GM23338 (cell line): ENCODE measurements around the gene CUTC. TPM values are rescaled to one million over a fixed set of nuclear protein-coding genes. Genes with fewer than 3 reads are reported as not detected.

ENCODE experiments used
- ATAC-seq: fragments of 200-7000 bp; cut with Tn5 transposase; 3 replicates; pipeline ENCODE4 v1.9.1; 2020
- DNase-seq: peaks from one replicate; pipeline ENCODE4 v3.0.0-alpha.2; 2015; ENCODE audit warnings: low spot score
- H2AFZ ChIP-seq: fragments of 200-600 bp; sonication (generic); 2 replicates; pipeline ENCODE4 v1.8.0; 2016; ENCODE audit warnings: antibody characterized with exemption, mild to moderate bottlenecking, moderate library complexity
- H3F3A ChIP-seq: fragments of 200-600 bp; sonication (generic); replicated peaks from 2 replicates; pipeline ENCODE4 v1.8.0; 2017; ENCODE audit warnings: antibody characterized with exemption, mixed run types, low read depth
- H3K27ac ChIP-seq: fragments of 200-600 bp; sonication (generic); 2 replicates; pipeline ENCODE4 v1.6.1; 2016; ENCODE audit warnings: low read depth
- H3K27me3 ChIP-seq: fragments of 200-600 bp; sonication (generic); 2 replicates; pipeline ENCODE4 v1.8.0; 2016; ENCODE audit warnings: mild to moderate bottlenecking, mixed run types, moderate library complexity; ENCODE audit not compliant: insufficient read depth
- H3K36me3 ChIP-seq: fragments of 200-600 bp; sonication (generic); 2 replicates; pipeline ENCODE4 v1.8.0; 2016; ENCODE audit warnings: mild to moderate bottlenecking; ENCODE audit not compliant: insufficient read depth
- H3K4me1 ChIP-seq: fragments of 200-600 bp; sonication (generic); 2 replicates; pipeline ENCODE4 v1.8.0; 2016; ENCODE audit warnings: mild to moderate bottlenecking, moderate library complexity; ENCODE audit not compliant: insufficient read depth
- H3K4me2 ChIP-seq: fragments of 200-600 bp; sonication (generic); 2 replicates; pipeline ENCODE4 v1.7.1; 2017; ENCODE audit warnings: mixed run types
- H3K4me3 ChIP-seq: fragments of 200-600 bp; sonication (generic); 2 replicates; pipeline ENCODE4 v1.6.1; 2016; ENCODE audit warnings: mixed run types
- H3K79me2 ChIP-seq: fragments of 200-600 bp; sonication (generic); replicated peaks from 2 replicates; pipeline ENCODE4 v1.8.0; 2017; ENCODE audit warnings: mild to moderate bottlenecking; ENCODE audit not compliant: insufficient read depth
- H3K9me2 ChIP-seq: fragments of 200-600 bp; sonication (generic); 2 replicates; pipeline ENCODE4 v1.8.0; 2017; ENCODE audit not compliant: insufficient read depth
- H4K20me1 ChIP-seq: fragments of 200-600 bp; sonication (generic); replicated peaks from 2 replicates; pipeline ENCODE4 v1.8.0; 2017; ENCODE audit warnings: mild to moderate bottlenecking; ENCODE audit not compliant: insufficient read depth
- H3K27ac Mint-ChIP-seq: 2 replicates; pipeline ENCODE4 v1.8.0; 2020; ENCODE audit warnings: inconsistent platforms, mild to moderate bottlenecking, moderate library complexity, mixed read lengths
- H3K27me3 Mint-ChIP-seq: 3 replicates; pipeline ENCODE4 v1.8.0; 2022; ENCODE audit warnings: low read depth, mild to moderate bottlenecking, moderate library complexity, mixed read lengths, inconsistent platforms; ENCODE audit not compliant: insufficient read depth, poor library complexity
- H3K36me3 Mint-ChIP-seq: 3 replicates; pipeline ENCODE4 v1.8.0; 2021; ENCODE audit warnings: low read depth, mild to moderate bottlenecking, inconsistent platforms, moderate library complexity, mixed read lengths
- H3K4me1 Mint-ChIP-seq: 3 replicates; pipeline ENCODE4 v1.8.0; 2020; ENCODE audit warnings: mild to moderate bottlenecking, inconsistent platforms, mixed read lengths
- H3K4me3 Mint-ChIP-seq: 3 replicates; pipeline ENCODE4 v1.8.0; 2021; ENCODE audit warnings: moderate library complexity, mild to moderate bottlenecking, inconsistent platforms, mixed read lengths
- H3K9me3 Mint-ChIP-seq: 3 replicates; pipeline ENCODE4 v1.8.0; 2020; ENCODE audit warnings: moderate library complexity, mild to moderate bottlenecking, inconsistent platforms, mixed read lengths
- CREB1 ChIP-seq: fragments of 250-450 bp; sonication (Bioruptor Pico); IDR thresholded peaks from 2 replicates; pipeline ENCODE4 v1.5.0; 2020; ENCODE audit warnings: low read depth, mild to moderate bottlenecking, moderate library complexity
- ETS1 ChIP-seq: IDR thresholded peaks from 2 replicates; pipeline ENCODE4 v1.6.1; 2016; ENCODE audit warnings: antibody characterized with exemption
- NANOG ChIP-seq: IDR thresholded peaks from 2 replicates; pipeline ENCODE4 v1.6.1; 2016; ENCODE audit warnings: antibody characterized with exemption, borderline replicate concordance
- REST ChIP-seq: IDR thresholded peaks from one replicate; pipeline ENCODE4 v1.6.1; 2018; ENCODE audit warnings: antibody characterized with exemption; ENCODE audit not compliant: unreplicated experiment
- STAT1 ChIP-seq: IDR thresholded peaks from one replicate; pipeline ENCODE4 v1.6.1; 2016; ENCODE audit warnings: antibody characterized with exemption; ENCODE audit not compliant: unreplicated experiment
- ZNF331 ChIP-seq: fragments of 250-450 bp; sonication (Bioruptor Pico); IDR thresholded peaks from 2 replicates; pipeline ENCODE4 v1.5.0; 2020; ENCODE audit warnings: low read depth, mild to moderate bottlenecking, moderate library complexity
- polyA plus RNA-seq: library from polyadenylated mRNA; unstranded; fragments of >200 nt; fragmentation: Nextera tagmentation; extraction: Ambion mirVana; gene quantifications from 2 replicates; pipeline ENCODE4 v1.2.1, GENCODE V29; 2016
- total RNA-seq: library from RNA; depleted of rRNA; stranded (reverse); fragments of >200 nt; shearing (Covaris generic); gene quantifications from 2 replicates; pipeline ENCODE4 v1.2.3, GENCODE V29; 2014
- TF ChIP-seq, protein P1 (sequence below): fragments of 250-450 bp; sonication (Bioruptor Pico); IDR thresholded peaks from 2 replicates; pipeline ENCODE4 v1.5.0; 2020; ENCODE audit warnings: mild to moderate bottlenecking, moderate library complexity
- TF ChIP-seq, protein P2 (sequence below), 2 experiments: fragments of 200-600 bp in 1 of 2; sonication (generic) in 1 of 2; conservative IDR thresholded peaks; 2 replicates each; pipeline versions ENCODE4 v1.5.1 to v1.6.1; 2016 to 2017; ENCODE audit warnings: antibody characterized with exemption in 2 of 2, low read depth in 2 of 2, mild to moderate bottlenecking in 2 of 2, moderate library complexity in 1 of 2

Gene CUTC
- total and polyA plus RNA-seq, 2 experiments from 2014 or later, result 20.2 to 30.4 TPM

DNA sequence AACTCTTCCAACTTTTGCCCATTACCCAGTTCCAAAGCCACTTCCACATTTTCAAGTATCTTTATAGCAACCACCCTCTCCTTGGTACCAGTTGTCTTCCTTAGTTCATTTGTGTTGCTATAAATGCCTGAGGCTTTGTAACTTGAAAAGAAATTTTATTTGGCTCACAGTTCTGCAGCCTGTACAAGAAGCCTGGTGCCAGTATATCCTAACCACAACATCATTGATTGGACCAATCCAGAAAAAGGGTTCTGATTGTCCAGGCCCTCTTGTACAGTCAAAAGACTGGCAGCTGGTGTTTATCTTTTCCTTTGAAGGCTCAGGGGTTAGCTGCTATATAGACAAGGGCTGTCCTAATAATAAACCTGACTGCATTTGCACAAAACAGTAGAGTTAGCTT is 29.3 kb downstream of the CUTC start (continued):
- TF ChIP-seq ETS1 (no peak), STAT1 (no peak), NANOG (no peak)
- TF ChIP-seq, protein P1, sequence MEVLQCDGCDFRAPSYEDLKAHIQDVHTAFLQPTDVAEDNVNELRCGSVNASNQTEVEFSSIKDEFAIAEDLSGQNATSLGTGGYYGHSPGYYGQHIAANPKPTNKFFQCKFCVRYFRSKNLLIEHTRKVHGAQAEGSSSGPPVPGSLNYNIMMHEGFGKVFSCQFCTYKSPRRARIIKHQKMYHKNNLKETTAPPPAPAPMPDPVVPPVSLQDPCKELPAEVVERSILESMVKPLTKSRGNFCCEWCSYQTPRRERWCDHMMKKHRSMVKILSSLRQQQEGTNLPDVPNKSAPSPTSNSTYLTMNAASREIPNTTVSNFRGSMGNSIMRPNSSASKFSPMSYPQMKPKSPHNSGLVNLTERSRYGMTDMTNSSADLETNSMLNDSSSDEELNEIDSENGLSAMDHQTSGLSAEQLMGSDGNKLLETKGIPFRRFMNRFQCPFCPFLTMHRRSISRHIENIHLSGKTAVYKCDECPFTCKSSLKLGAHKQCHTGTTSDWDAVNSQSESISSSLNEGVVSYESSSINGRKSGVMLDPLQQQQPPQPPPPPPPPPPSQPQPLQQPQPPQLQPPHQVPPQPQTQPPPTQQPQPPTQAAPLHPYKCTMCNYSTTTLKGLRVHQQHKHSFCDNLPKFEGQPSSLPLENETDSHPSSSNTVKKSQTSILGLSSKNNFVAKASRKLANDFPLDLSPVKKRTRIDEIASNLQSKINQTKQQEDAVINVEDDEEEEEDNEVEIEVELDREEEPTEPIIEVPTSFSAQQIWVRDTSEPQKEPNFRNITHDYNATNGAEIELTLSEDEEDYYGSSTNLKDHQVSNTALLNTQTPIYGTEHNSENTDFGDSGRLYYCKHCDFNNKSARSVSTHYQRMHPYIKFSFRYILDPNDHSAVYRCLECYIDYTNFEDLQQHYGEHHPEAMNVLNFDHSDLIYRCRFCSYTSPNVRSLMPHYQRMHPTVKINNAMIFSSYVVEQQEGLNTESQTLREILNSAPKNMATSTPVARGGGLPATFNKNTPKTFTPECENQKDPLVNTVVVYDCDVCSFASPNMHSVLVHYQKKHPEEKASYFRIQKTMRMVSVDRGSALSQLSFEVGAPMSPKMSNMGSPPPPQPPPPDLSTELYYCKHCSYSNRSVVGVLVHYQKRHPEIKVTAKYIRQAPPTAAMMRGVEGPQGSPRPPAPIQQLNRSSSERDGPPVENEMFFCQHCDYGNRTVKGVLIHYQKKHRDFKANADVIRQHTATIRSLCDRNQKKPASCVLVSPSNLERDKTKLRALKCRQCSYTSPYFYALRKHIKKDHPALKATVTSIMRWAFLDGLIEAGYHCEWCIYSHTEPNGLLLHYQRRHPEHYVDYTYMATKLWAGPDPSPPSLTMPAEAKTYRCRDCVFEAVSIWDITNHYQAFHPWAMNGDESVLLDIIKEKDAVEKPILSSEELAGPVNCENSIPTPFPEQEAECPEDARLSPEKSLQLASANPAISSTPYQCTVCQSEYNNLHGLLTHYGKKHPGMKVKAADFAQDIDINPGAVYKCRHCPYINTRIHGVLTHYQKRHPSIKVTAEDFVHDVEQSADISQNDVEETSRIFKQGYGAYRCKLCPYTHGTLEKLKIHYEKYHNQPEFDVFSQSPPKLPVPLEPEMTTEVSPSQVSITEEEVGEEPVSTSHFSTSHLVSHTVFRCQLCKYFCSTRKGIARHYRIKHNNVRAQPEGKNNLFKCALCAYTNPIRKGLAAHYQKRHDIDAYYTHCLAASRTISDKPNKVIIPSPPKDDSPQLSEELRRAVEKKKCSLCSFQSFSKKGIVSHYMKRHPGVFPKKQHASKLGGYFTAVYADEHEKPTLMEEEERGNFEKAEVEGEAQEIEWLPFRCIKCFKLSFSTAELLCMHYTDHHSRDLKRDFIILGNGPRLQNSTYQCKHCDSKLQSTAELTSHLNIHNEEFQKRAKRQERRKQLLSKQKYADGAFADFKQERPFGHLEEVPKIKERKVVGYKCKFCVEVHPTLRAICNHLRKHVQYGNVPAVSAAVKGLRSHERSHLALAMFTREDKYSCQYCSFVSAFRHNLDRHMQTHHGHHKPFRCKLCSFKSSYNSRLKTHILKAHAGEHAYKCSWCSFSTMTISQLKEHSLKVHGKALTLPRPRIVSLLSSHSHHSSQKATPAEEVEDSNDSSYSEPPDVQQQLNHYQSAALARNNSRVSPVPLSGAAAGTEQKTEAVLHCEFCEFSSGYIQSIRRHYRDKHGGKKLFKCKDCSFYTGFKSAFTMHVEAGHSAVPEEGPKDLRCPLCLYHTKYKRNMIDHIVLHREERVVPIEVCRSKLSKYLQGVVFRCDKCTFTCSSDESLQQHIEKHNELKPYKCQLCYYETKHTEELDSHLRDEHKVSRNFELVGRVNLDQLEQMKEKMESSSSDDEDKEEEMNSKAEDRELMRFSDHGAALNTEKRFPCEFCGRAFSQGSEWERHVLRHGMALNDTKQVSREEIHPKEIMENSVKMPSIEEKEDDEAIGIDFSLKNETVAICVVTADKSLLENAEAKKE (CRISPR knock-in tag), result no peak

- Histone ChIP-seq H3K79me2 (no peaks in the 10 kb centered on the region), H3F3A (no peaks in the 10 kb centered on the region), H3K4me1 (no peaks in the 10 kb centered on the region), H3K4me2 (no peak overlapping the region), H3K36me3 (no peaks in the 10 kb centered on the region), H4K20me1 (no peaks in the 10 kb centered on the region; the same call in 1 of the 2 replicates), H3K27me3 (no peaks in the 10 kb centered on the region), H3K27ac (no peak overlapping the region), H3K9me2 (peaks cover 4% of the 10 kb centered on the region; the same call in 1 of the 2 replicates), H3K4me3 (no peak overlapping the region), H2AFZ (no peak overlapping the region)
- Mint-ChIP-seq H3K27ac (no peak overlapping the region), H3K9me3 (no peaks in the 10 kb centered on the region), H3K4me1 (no peaks in the 10 kb centered on the region), H3K4me3 (no peak overlapping the region), H3K27me3 (no peaks in the 10 kb centered on the region), H3K36me3 (peaks cover 3% of the 10 kb centered on the region; the same call in 2 of the 3 replicates)
- ATAC-seq (no peak), DNase-seq (no peak)
- TF ChIP-seq REST (no peak), ZNF331 (CRISPR knock-in tag) (no peak), CREB1 (CRISPR knock-in tag) (no peak)
- TF ChIP-seq, protein P2, sequence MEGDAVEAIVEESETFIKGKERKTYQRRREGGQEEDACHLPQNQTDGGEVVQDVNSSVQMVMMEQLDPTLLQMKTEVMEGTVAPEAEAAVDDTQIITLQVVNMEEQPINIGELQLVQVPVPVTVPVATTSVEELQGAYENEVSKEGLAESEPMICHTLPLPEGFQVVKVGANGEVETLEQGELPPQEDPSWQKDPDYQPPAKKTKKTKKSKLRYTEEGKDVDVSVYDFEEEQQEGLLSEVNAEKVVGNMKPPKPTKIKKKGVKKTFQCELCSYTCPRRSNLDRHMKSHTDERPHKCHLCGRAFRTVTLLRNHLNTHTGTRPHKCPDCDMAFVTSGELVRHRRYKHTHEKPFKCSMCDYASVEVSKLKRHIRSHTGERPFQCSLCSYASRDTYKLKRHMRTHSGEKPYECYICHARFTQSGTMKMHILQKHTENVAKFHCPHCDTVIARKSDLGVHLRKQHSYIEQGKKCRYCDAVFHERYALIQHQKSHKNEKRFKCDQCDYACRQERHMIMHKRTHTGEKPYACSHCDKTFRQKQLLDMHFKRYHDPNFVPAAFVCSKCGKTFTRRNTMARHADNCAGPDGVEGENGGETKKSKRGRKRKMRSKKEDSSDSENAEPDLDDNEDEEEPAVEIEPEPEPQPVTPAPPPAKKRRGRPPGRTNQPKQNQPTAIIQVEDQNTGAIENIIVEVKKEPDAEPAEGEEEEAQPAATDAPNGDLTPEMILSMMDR (conservative IDR thresholded peaks at IDR 0.05; ENCODE audit: low read depth in 2 of 2), result no peak
Measured at GRCh38 chr10:99765672-99766301, 33.8 kb downstream of the CUTC start.
